ENCODE measurements around the gene INTS11. TPM values are rescaled to one million over a fixed set of nuclear protein-coding genes. Genes with fewer than 3 reads are reported as not detected.

INTS11 gene
- total RNA-seq, 3 donors from 2014 or later: 68.6 to 125 (median 119) TPM

DNA sequence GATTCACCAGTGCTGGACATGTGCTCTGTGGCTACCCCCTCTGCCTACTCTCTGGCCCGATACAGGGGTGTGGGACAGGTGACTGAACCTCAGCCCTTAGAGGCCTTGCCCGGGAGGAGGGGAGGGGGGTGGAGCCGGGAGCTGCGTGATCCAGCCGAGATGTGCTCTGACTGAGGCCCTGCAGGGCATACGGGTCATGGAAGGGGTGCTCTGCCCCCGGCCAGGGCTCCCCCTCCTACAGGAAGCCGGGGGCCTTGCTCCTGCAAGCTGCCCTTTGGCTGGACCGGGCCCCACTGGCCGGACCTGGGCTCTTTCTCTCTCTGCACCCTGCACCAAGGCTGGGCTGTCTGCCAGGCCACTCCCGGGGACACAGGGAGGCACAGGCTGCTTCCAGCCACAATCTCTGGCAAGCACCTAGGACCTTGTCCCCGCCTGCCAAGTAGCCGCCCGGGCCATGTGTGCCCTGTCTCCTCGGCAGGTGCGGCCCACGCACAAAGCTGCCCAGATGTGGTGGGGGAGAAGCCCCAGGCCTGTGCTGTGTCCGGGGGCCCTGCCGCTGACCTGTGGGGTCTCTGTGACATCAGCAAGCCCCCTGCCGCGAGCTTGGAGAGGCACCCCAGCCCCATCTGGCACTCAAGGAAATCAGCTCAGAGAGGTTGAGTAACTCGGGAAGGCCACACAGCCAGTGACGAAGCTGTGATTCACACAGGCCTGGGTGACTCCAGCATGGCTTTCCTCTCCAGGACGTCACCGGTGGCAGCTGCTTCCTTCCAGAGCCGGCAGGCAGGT, 42.7 kb downstream of the INTS11 start:
- peak; percentile 66 to 82 for DNase-seq (ENCODE audit: low spot score in 2 of 2)
- H3K27ac ChIP-seq: peak overlapping the region; percentile 22 to 65
- H3K4me3 ChIP-seq: no peak overlapping the region
- peaks cover 0 to 24% of the 10 kb centered on the region in 2 donors for H3K27me3 ChIP-seq
- H3K9me3 ChIP-seq: no peaks in the 10 kb centered on the region
- TF ChIP-seq, protein P1, sequence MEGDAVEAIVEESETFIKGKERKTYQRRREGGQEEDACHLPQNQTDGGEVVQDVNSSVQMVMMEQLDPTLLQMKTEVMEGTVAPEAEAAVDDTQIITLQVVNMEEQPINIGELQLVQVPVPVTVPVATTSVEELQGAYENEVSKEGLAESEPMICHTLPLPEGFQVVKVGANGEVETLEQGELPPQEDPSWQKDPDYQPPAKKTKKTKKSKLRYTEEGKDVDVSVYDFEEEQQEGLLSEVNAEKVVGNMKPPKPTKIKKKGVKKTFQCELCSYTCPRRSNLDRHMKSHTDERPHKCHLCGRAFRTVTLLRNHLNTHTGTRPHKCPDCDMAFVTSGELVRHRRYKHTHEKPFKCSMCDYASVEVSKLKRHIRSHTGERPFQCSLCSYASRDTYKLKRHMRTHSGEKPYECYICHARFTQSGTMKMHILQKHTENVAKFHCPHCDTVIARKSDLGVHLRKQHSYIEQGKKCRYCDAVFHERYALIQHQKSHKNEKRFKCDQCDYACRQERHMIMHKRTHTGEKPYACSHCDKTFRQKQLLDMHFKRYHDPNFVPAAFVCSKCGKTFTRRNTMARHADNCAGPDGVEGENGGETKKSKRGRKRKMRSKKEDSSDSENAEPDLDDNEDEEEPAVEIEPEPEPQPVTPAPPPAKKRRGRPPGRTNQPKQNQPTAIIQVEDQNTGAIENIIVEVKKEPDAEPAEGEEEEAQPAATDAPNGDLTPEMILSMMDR (IDR thresholded peaks at IDR 0.05): no peak
- TF ChIP-seq POLR2A (IDR thresholded peaks at IDR 0.05): no peak
- intact Hi-C loops (cut with DNase I; ENCODE audit: low total_unique reads): no loop called here
- no peaks in the 10 kb centered on the region for H3K36me3 ChIP-seq
- H3K4me1 ChIP-seq: no peaks in the 10 kb centered on the region

DNA sequence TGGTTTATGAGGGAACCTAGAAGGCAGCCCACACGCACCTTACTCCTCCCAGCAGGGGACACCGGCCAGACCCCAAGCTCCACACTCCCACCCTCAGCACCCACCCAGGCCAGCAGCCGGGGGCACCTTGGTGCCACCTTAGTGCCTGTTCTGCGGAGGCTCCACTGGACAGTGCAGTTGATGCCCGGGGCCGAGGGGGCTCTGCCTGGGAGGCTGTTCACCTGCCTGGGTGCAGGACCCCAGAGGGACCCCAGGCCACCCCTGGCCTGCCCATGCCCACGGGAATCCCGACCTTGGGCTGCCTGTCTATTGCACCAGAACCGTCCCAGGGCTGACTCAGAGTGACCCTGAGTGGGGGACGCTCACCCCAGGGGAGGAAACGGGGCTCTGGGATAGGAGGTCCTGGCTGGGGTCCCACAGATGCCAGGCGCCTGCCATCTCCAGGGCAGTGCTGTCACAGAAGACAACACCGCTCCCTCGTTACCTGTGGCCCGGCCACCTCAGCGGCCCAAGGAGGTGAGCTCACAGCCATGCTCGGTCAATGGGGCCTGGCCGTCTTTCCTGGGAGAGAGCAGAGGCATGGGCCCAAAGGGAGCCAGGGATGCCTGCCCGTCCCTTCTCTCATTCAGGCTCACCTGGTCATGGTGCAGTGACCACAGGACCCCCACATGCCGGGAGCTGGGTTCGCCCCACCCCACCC, 43.5 kb downstream of the INTS11 start:
- Histone ChIP-seq H3K27me3 (peaks cover 0 to 16% of the 10 kb centered on the region in 2 donors), H3K36me3 (no peaks in the 10 kb centered on the region)

DNA sequence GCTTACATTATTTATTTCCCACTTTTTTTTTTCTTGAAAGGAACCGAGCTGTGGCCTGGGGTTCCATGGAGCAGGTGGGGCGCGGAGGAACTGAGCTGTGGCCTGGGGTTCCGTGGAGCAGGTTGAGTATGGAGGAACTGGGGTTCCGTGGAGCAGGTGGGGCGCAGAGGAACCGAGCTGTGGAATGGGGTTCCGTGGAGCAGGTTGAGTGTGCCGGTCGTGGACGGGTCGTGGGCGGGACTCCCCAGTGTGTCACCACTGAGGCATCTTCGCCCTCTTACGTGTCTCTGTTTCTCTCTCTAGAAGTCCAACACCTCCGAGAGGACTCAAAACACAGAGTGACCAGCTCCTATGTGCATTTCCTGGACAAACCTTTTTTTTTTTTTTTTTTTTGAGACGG, 45.4 kb downstream of the INTS11 start:
- Histone ChIP-seq H3K4me1 (no peaks in the 10 kb centered on the region), H3K27me3 (no peaks in the 10 kb centered on the region), H3K9me3 (no peaks in the 10 kb centered on the region), H3K4me3 (no peak overlapping the region), H3K27ac (no peak overlapping the region), H3K36me3 (no peaks in the 10 kb centered on the region)
- DNase-seq (ENCODE audit: low spot score in 2 of 2): no peak
- intact Hi-C loops (cut with DNase I; ENCODE audit: low total_unique reads): no loop called here
- no peak for TF ChIP-seq POLR2AphosphoS5 (IDR thresholded peaks at IDR 0.05)
- TF ChIP-seq, protein P1 (IDR thresholded peaks at IDR 0.05): no peak

More for the DNA sequence above, 43.5 kb downstream of the INTS11 start:
- intact Hi-C loops (cut with DNase I; ENCODE audit: low total_unique reads): no loop called here
- no peak overlapping the region for H3K27ac ChIP-seq
- no peak for TF ChIP-seq POLR2AphosphoS5 (IDR thresholded peaks at IDR 0.05)
- TF ChIP-seq, protein P1 (IDR thresholded peaks at IDR 0.05): no peak
- TF ChIP-seq POLR2A (IDR thresholded peaks at IDR 0.05): no peak
- H3K4me3 ChIP-seq: no peak overlapping the region
- no peak for DNase-seq (ENCODE audit: low spot score in 2 of 2)
- no peaks in the 10 kb centered on the region for H3K4me1 ChIP-seq
- no peaks in the 10 kb centered on the region for H3K9me3 ChIP-seq

DNA sequence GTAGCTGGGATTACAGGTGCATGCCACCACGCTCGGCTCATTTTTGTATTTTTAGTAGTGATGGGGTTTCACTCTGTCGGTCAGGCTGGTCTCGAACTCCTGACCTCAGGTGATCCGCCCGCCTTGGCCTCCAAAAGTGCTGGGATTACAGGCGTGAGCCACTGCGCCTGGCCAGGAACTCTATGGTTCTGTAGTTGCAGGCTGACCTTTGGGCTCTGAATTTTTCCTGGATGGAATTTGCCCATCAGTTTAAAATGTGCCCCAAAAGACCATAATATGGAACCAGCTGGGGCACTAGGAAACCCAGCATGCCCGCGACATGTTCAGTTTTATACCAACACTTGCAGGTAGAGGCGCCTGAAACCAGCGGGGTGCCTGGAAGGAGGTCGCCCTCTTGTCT, 45.8 kb downstream of the INTS11 start:
- Histone ChIP-seq H3K4me1 (no peaks in the 10 kb centered on the region), H3K27me3 (no peaks in the 10 kb centered on the region), H3K27ac (no peak overlapping the region), H3K9me3 (no peaks in the 10 kb centered on the region), H3K4me3 (no peak overlapping the region), H3K36me3 (no peaks in the 10 kb centered on the region)
- DNase-seq (ENCODE audit: low spot score in 2 of 2): no peak
- intact Hi-C loops (cut with DNase I; ENCODE audit: low total_unique reads): no loop called here
- TF ChIP-seq POLR2AphosphoS5 (IDR thresholded peaks at IDR 0.05) (no peak), POLR2A (IDR thresholded peaks at IDR 0.05) (no peak)
- TF ChIP-seq, protein P1 (IDR thresholded peaks at IDR 0.05): no peak

DNA sequence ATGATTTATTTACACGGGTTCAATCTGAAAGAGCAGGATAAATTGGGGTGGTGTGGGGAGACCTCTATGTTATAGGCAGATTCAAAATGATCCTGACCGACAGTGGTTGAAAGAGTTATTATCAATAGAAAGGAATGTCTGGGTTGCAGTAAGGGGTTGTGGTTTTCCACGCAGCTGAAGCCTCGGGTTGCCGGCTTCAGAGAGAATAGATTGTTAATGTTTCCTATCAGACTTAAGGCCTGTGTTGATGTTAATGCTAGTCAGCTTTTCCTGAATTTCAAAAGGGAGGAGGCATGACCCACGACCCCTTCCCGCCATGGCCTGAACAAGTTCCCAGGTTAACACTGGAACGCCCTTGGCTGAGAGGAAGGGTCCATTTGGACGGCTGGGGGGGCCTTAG, 48.6 kb downstream of the INTS11 start:
- no peaks in the 10 kb centered on the region for H3K9me3 ChIP-seq
- no peaks in the 10 kb centered on the region for H3K27me3 ChIP-seq
- H3K36me3 ChIP-seq: no peaks in the 10 kb centered on the region
- no peak for DNase-seq (ENCODE audit: low spot score in 2 of 2)
- peaks cover 9 to 16% of the 10 kb centered on the region in 2 donors for H3K4me1 ChIP-seq
- H3K4me3 ChIP-seq: no peak overlapping the region
- TF ChIP-seq POLR2AphosphoS5 (IDR thresholded peaks at IDR 0.05) (no peak), POLR2A (IDR thresholded peaks at IDR 0.05) (no peak)
- TF ChIP-seq, protein P1 (IDR thresholded peaks at IDR 0.05): no peak
- intact Hi-C loops (cut with DNase I; ENCODE audit: low total_unique reads): no loop called here
- no peak overlapping the region for H3K27ac ChIP-seq

Data from breast epithelium (tissue), 4 donors.